SK-N-DZ (cell line): ENCODE data around the gene HOXD4.

Source experiments
- DNase-seq: peaks from one replicate; pipeline ENCODE4 v3.0.0-alpha.2; 2015; ENCODE audit warnings: low spot score

The HOXD4 gene

GRCh38 chr2:176114120-176114929, 37.0 kb upstream of the HOXD4 start:
- DNase-seq: no peak

- no peak for DNase-seq
Measured at GRCh38 chr2:176114930-176115625, 36.3 kb upstream of the HOXD4 start.

GRCh38 chr2:176115883-176116813, 35.2 kb upstream of the HOXD4 start, which contains the start of gene HOXD10:
TSS of gene HOXD10 (plus strand) at chr2:176116778. CDS start at chr2:176116834, 56 bp downstream.
- peak; percentile 92 for DNase-seq

GRCh38 chr2:176117162-176117822, 34.1 kb upstream of the HOXD4 start:
- DNase-seq: no peak

- DNase-seq: no peak
Measured at GRCh38 chr2:176117823-176118371, 33.5 kb upstream of the HOXD4 start.

GRCh38 chr2:176118601-176119339, 32.6 kb upstream of the HOXD4 start:
- peak; percentile 80 for DNase-seq

GRCh38 chr2:176120364-176121189, 30.8 kb upstream of the HOXD4 start:
- DNase-seq: no peak

- DNase-seq: no peak
Measured at GRCh38 chr2:176121190-176122051, 29.9 kb upstream of the HOXD4 start.

- DNase-seq: peak; percentile 84
Measured at GRCh38 chr2:176122052-176122682, 29.2 kb upstream of the HOXD4 start.

GRCh38 chr2:176122683-176123410, 28.5 kb upstream of the HOXD4 start, which contains the start of gene HOXD9:
TSS of gene HOXD9 (plus strand) at chr2:176122719. CDS start at chr2:176122769, 50 bp downstream.
- DNase-seq: no peak

GRCh38 chr2:176123411-176124109, 27.8 kb upstream of the HOXD4 start:
- DNase-seq: no peak

- no peak for DNase-seq
Measured at GRCh38 chr2:176124110-176124946, 27.0 kb upstream of the HOXD4 start.

GRCh38 chr2:176124947-176125771, 26.2 kb upstream of the HOXD4 start:
- no peak for DNase-seq

GRCh38 chr2:176125772-176126054, 25.6 kb upstream of the HOXD4 start:
- DNase-seq: no peak
